ENCODE measurements around the gene NPR1. TPM values are rescaled to one million over a fixed set of nuclear protein-coding genes. Genes with fewer than 3 reads are reported as not detected.

Gene NPR1
- total RNA-seq, 1 experiment from 2014 or later = 0.06 TPM

Other genes starting within 250 kb of the NPR1 start
- gene S100A7, start 218.0 kb upstream of the NPR1 start, total RNA-seq (2014; rRNA removed; shearing (Covaris generic)) = not detected in 2 replicates
- gene S100A6, start 142.7 kb upstream of the NPR1 start, total RNA-seq (2014; rRNA removed; shearing (Covaris generic)) = 38.8 and 48.3 TPM in 2 replicates
- not detected in 2 replicates for gene S100A5, start 137.8 kb upstream of the NPR1 start, total RNA-seq (2014; rRNA removed; shearing (Covaris generic))
- gene S100A4, start 132.9 kb upstream of the NPR1 start, total RNA-seq (2014; rRNA removed; shearing (Covaris generic)) = 1.0 and 2.1 TPM in 2 replicates
- 0.38 and 1.0 TPM in 2 replicates for gene S100A3, start 129.4 kb upstream of the NPR1 start, total RNA-seq (2014; rRNA removed; shearing (Covaris generic))
- gene S100A2, start 112.8 kb upstream of the NPR1 start, total RNA-seq (2014; rRNA removed; shearing (Covaris generic)) = 3.2 and 5.5 TPM in 2 replicates
- 46.6 and 50.7 TPM in 2 replicates for gene S100A16, start 65.6 kb upstream of the NPR1 start, total RNA-seq (2014; rRNA removed; shearing (Covaris generic))
- not detected in 2 replicates for gene S100A14, start 62.4 kb upstream of the NPR1 start, total RNA-seq (2014; rRNA removed; shearing (Covaris generic))
- gene S100A13, start 51.2 kb upstream of the NPR1 start, total RNA-seq (2014; rRNA removed; shearing (Covaris generic)) = 100 and 113 TPM in 2 replicates
- gene S100A1, start 50.3 kb upstream of the NPR1 start, total RNA-seq (2014; rRNA removed; shearing (Covaris generic)) = 3.6 and 4.4 TPM in 2 replicates
- gene CHTOP, start 44.6 kb upstream of the NPR1 start, total RNA-seq (2014; rRNA removed; shearing (Covaris generic)) = 60.2 and 68.2 TPM in 2 replicates
- 29.0 and 31.9 TPM in 2 replicates for gene SNAPIN, start 20.0 kb upstream of the NPR1 start, total RNA-seq (2014; rRNA removed; shearing (Covaris generic))
- gene ILF2, start 7.7 kb upstream of the NPR1 start, total RNA-seq (2014; rRNA removed; shearing (Covaris generic)) = 366 and 380 TPM in 2 replicates
- gene INTS3, start 49.4 kb downstream of the NPR1 start, total RNA-seq (2014; rRNA removed; shearing (Covaris generic)) = 25.9 and 28.5 TPM in 2 replicates
- 1.6 and 2.1 TPM in 2 replicates for gene SLC27A3, start 96.7 kb downstream of the NPR1 start, total RNA-seq (2014; rRNA removed; shearing (Covaris generic))
- 10.1 and 10.8 TPM in 2 replicates for gene GATAD2B, start 244.3 kb downstream of the NPR1 start, total RNA-seq (2014; rRNA removed; shearing (Covaris generic))

Data from SJCRH30 (cell line).